HL-60 (cell line): ENCODE results near the gene SMOC1.

Experiments used
- DNase-seq, 2 experiments: peaks; one replicate each; pipeline ENCODE4 v3.0.0-alpha.2; 2010 to 2020; ENCODE audit warnings: low read depth in 1 of 2, low spot score in 1 of 2
- H3K27ac ChIP-seq: fragments of 250-450 bp; sonication (Bioruptor Pico); replicated peaks from 2 replicates; pipeline ENCODE4 v1.5.1; 2020; ENCODE audit warnings: mild to moderate bottlenecking, moderate library complexity
- H3K27me3 ChIP-seq: fragments of 250-450 bp; sonication (Bioruptor Pico); 2 replicates; pipeline ENCODE4 v1.5.1; 2021; ENCODE audit warnings: mild to moderate bottlenecking, moderate library complexity; ENCODE audit not compliant: insufficient read depth, poor library complexity, severe bottlenecking
- H3K4me3 ChIP-seq: replicated peaks from 2 replicates; pipeline ENCODE4 v1.5.1; 2011; ENCODE audit warnings: mild to moderate bottlenecking, control low read depth, low read length; ENCODE audit not compliant: insufficient read depth
- GABPA ChIP-seq: IDR thresholded peaks from 2 replicates; pipeline ENCODE4 v1.6.1; 2012; ENCODE audit warnings: low read depth
- POLR2AphosphoS5 ChIP-seq: IDR thresholded peaks from 2 replicates; pipeline ENCODE4 v1.6.1; 2012; ENCODE audit warnings: low read depth
- SPI1 ChIP-seq: IDR thresholded peaks from 2 replicates; pipeline ENCODE4 v1.6.1; 2012; ENCODE audit warnings: low read depth, mild to moderate bottlenecking, borderline replicate concordance
- TF ChIP-seq, protein P1 (sequence below): IDR thresholded peaks from 2 replicates; pipeline ENCODE4 v1.6.1; 2012; ENCODE audit warnings: low read depth; ENCODE audit not compliant: insufficient replicate concordance
- TF ChIP-seq, protein P2 (sequence below): IDR thresholded peaks from one replicate; pipeline ENCODE4 v1.5.1; 2011; ENCODE audit warnings: low read length, control low read depth, inconsistent platforms; ENCODE audit not compliant: insufficient read depth

SMOC1 gene

DNA sequence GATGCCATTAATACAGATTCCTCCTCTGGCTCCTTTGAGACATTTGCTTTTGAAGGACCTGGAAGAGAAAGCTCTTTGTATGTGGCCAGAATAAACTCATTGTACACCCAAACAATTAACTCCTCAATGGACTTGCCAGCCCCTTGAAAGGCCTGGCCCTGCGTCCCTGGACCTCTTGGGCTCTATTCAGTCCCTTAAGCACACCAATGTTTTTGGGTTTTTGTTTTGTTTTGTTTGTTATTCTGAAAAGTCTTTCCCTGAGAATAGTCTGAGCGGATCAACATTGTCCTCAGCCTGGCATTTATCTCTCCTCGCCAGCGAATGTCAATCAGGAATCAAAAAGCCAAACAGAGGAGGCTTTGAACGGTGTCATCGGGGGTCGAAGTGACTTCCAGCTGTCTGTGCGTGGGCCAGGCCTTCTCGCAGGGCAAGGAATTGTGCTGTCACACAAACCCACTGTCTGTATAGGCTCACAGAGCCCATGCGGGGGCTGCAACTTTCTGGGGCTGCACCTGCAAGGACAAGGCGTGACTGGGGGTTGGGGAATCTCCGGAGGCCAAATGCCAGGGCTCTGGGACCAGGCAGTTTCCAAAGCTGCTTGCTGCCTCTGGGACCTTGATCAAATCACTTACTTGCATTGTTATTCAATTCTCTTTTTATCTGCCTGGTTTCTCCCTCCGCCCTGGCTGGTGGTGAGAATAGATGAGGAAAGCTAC, 108.3 kb downstream of the SMOC1 start:
- no peak overlapping the region for H3K27ac ChIP-seq
- H3K27me3 ChIP-seq = no peaks in the 10 kb centered on the region
- H3K4me3 ChIP-seq = no peak overlapping the region
- DNase-seq = no peak
- TF ChIP-seq SPI1 (no peak), GABPA (no peak), POLR2AphosphoS5 (no peak)
- TF ChIP-seq, protein P1, sequence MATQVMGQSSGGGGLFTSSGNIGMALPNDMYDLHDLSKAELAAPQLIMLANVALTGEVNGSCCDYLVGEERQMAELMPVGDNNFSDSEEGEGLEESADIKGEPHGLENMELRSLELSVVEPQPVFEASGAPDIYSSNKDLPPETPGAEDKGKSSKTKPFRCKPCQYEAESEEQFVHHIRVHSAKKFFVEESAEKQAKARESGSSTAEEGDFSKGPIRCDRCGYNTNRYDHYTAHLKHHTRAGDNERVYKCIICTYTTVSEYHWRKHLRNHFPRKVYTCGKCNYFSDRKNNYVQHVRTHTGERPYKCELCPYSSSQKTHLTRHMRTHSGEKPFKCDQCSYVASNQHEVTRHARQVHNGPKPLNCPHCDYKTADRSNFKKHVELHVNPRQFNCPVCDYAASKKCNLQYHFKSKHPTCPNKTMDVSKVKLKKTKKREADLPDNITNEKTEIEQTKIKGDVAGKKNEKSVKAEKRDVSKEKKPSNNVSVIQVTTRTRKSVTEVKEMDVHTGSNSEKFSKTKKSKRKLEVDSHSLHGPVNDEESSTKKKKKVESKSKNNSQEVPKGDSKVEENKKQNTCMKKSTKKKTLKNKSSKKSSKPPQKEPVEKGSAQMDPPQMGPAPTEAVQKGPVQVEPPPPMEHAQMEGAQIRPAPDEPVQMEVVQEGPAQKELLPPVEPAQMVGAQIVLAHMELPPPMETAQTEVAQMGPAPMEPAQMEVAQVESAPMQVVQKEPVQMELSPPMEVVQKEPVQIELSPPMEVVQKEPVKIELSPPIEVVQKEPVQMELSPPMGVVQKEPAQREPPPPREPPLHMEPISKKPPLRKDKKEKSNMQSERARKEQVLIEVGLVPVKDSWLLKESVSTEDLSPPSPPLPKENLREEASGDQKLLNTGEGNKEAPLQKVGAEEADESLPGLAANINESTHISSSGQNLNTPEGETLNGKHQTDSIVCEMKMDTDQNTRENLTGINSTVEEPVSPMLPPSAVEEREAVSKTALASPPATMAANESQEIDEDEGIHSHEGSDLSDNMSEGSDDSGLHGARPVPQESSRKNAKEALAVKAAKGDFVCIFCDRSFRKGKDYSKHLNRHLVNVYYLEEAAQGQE = no peak
- TF ChIP-seq, protein P2, sequence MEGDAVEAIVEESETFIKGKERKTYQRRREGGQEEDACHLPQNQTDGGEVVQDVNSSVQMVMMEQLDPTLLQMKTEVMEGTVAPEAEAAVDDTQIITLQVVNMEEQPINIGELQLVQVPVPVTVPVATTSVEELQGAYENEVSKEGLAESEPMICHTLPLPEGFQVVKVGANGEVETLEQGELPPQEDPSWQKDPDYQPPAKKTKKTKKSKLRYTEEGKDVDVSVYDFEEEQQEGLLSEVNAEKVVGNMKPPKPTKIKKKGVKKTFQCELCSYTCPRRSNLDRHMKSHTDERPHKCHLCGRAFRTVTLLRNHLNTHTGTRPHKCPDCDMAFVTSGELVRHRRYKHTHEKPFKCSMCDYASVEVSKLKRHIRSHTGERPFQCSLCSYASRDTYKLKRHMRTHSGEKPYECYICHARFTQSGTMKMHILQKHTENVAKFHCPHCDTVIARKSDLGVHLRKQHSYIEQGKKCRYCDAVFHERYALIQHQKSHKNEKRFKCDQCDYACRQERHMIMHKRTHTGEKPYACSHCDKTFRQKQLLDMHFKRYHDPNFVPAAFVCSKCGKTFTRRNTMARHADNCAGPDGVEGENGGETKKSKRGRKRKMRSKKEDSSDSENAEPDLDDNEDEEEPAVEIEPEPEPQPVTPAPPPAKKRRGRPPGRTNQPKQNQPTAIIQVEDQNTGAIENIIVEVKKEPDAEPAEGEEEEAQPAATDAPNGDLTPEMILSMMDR = no peak

DNA sequence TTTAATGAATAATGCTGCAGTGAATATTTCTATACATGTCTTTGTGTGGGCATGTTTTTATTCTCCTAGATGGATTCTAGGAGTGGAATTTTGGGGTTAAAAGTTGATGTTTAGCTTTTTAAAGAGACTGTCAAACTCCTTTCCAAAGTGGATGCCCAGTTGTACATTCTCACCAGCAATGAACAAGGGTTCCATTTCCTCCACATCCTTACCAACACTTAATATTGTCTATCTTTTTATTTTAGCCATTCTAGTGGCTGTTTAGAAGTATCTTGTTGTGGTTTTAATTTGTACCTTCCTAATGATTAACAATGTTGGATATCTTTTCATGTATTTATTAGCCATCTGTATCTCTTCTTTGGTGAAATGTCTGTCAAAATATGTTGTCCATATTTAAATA, 109.8 kb downstream of the SMOC1 start:
- no peak overlapping the region for H3K4me3 ChIP-seq
- no peaks in the 10 kb centered on the region for H3K27me3 ChIP-seq
- TF ChIP-seq GABPA (no peak), SPI1 (no peak), POLR2AphosphoS5 (no peak)
- TF ChIP-seq, protein P2 = no peak
- TF ChIP-seq, protein P1 = no peak
- H3K27ac ChIP-seq = no peak overlapping the region
- DNase-seq = no peak

DNA sequence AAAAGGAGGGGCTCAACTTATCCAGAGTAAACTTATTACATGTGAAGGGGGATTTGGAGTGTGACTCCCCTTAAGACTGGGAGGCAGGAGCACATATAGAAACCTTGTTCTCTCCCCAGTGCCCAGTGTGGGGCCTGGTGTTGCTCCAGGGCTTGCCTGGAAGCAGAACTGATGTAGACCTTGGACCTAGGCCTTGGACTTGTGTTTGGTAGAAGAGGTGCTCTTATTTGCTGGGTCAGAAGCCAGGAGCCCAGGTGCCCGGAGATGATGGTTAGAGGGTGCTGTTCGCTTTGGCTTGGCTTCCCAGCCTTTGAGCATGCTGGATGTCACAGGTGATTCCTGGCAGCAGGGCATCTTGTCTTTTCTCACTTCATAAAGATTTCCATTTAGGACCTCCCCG, 110.4 kb downstream of the SMOC1 start:
- DNase-seq = no peak
- no peaks in the 10 kb centered on the region for H3K27me3 ChIP-seq
- TF ChIP-seq, protein P2 = no peak
- TF ChIP-seq GABPA (no peak), POLR2AphosphoS5 (no peak), SPI1 (no peak)
- TF ChIP-seq, protein P1 = no peak
- no peak overlapping the region for H3K4me3 ChIP-seq
- no peak overlapping the region for H3K27ac ChIP-seq
